Lower leg skin (tissue), 3 donors: ENCODE results near the gene CXCL10.

Experiments
- CTCF ChIP-seq, 3 donors: fragments of 450-650 bp; IDR thresholded peaks; one replicate each; pipeline ENCODE4 v1.5.1; 2016; ENCODE audit warnings: antibody characterized with exemption in 3 of 3, mild to moderate bottlenecking in 3 of 3, moderate library complexity in 2 of 3
- POLR2A ChIP-seq, 2 donors: fragments of 450-650 bp; IDR thresholded peaks; one replicate each; pipeline ENCODE4 v1.6.1; 2016 to 2017; ENCODE audit warnings: antibody characterized with exemption in 2 of 2, mild to moderate bottlenecking in 1 of 2, moderate library complexity in 1 of 2

GRCh38 chr4:76036855-76037254 is 13.6 kb upstream of the CXCL10 start:
- TF ChIP-seq CTCF (IDR thresholded peaks at IDR 0.05), result no peak
- TF ChIP-seq POLR2A (IDR thresholded peaks at IDR 0.05), result no peak
